Measurements from ENCODE around the gene CSTB. TPM values are rescaled to one million over a fixed set of nuclear protein-coding genes. Genes with fewer than 3 reads are reported as not detected.

The CSTB gene
- total RNA-seq, 1 donor from 2014 or later: 45.4 TPM

DNA sequence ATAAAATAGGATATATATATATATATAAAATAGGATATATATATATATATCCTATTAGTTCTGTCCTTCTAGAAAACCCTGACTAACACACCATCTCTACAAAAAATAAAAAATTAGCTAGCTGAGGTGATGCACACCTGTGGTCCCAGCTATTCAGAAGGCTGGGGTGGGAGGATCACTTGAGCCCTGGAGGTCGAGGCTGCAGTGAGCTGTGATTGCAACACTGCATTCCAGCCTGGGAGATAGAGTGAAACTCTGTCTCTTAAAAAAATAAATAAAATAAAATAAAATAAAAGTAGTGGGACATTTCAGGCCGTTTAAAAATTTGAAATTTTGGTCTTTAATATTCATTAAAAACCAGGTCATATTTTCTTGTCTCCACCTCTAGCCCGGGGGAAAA is 9.0 kb upstream of the CSTB start:
- no peaks in the 10 kb centered on the region for H3K27me3 Mint-ChIP-seq
- no peak overlapping the region for H3K4me3 Mint-ChIP-seq
- H3K4me1 Mint-ChIP-seq (ENCODE audit: unreplicated experiment): no peaks in the 10 kb centered on the region
- no peaks in the 10 kb centered on the region for H3K9me3 Mint-ChIP-seq
- TF ChIP-seq, protein P1, sequence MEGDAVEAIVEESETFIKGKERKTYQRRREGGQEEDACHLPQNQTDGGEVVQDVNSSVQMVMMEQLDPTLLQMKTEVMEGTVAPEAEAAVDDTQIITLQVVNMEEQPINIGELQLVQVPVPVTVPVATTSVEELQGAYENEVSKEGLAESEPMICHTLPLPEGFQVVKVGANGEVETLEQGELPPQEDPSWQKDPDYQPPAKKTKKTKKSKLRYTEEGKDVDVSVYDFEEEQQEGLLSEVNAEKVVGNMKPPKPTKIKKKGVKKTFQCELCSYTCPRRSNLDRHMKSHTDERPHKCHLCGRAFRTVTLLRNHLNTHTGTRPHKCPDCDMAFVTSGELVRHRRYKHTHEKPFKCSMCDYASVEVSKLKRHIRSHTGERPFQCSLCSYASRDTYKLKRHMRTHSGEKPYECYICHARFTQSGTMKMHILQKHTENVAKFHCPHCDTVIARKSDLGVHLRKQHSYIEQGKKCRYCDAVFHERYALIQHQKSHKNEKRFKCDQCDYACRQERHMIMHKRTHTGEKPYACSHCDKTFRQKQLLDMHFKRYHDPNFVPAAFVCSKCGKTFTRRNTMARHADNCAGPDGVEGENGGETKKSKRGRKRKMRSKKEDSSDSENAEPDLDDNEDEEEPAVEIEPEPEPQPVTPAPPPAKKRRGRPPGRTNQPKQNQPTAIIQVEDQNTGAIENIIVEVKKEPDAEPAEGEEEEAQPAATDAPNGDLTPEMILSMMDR (conservative IDR thresholded peaks at IDR 0.05): no peak
- H3K27ac Mint-ChIP-seq: no peak overlapping the region
- no peak for DNase-seq (ENCODE audit: extremely low spot score, unreplicated experiment)
- H3K36me3 Mint-ChIP-seq: no peaks in the 10 kb centered on the region

- Mint-ChIP-seq H3K4me1 (ENCODE audit: unreplicated experiment) (peaks cover 10% of the 10 kb centered on the region), H3K4me3 (no peak overlapping the region), H3K9me3 (no peaks in the 10 kb centered on the region), H3K36me3 (no peaks in the 10 kb centered on the region), H3K27me3 (no peaks in the 10 kb centered on the region), H3K27ac (peak overlapping the region; percentile 46)
- TF ChIP-seq, protein P1 (conservative IDR thresholded peaks at IDR 0.05): no peak
- no peak for DNase-seq (ENCODE audit: extremely low spot score, unreplicated experiment)
Measured at GRCh38 chr21:43783098-43783700, 7.1 kb upstream of the CSTB start.

DNA sequence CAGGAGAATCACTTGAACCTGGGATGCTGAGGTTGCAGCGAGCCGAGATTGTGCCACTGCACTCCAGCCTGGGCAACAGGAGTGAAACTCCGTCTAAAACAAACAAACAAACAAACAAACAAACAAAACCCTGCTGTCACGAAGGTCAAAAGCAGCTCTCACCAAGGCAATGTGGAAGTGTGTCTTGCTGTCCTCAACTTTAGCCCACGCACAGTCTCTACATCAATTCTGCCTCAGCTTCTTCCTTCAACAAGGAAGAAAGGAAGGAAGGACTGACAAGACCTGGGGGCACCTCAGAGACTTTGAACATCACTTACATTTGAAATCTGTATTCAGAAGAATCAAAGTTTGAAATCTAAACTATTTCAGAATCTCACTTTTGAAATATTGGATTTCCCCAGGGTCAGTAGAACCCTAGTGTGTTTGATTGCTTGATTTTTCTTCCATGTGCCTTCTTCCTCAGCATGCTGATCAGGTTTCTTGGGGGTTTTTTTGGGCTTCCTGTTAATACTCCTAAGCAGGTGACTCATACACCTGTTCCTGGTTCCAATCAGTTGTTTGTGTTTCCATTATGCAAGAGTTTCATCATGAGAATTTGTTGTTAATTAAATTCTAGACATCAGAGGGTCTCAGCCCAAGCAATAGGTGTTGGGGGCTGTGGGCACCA is 6.5 kb upstream of the CSTB start:
- Mint-ChIP-seq H3K9me3 (no peaks in the 10 kb centered on the region), H3K27ac (peak overlapping the region; percentile 46), H3K4me1 (ENCODE audit: unreplicated experiment) (peaks cover 10% of the 10 kb centered on the region), H3K36me3 (no peaks in the 10 kb centered on the region), H3K27me3 (no peaks in the 10 kb centered on the region), H3K4me3 (peak overlapping the region; percentile 17)
- TF ChIP-seq, protein P1 (conservative IDR thresholded peaks at IDR 0.05): no peak
- no peak for DNase-seq (ENCODE audit: extremely low spot score, unreplicated experiment)

GRCh38 chr21:43781846-43782245 is 5.7 kb upstream of the CSTB start:
- no peak overlapping the region for H3K27ac Mint-ChIP-seq
- H3K4me3 Mint-ChIP-seq: no peak overlapping the region
- H3K27me3 Mint-ChIP-seq: no peaks in the 10 kb centered on the region
- TF ChIP-seq, protein P1 (conservative IDR thresholded peaks at IDR 0.05): no peak
- no peaks in the 10 kb centered on the region for H3K36me3 Mint-ChIP-seq
- H3K9me3 Mint-ChIP-seq: no peaks in the 10 kb centered on the region
- DNase-seq (ENCODE audit: extremely low spot score, unreplicated experiment): no peak
- peaks cover 10% of the 10 kb centered on the region for H3K4me1 Mint-ChIP-seq (ENCODE audit: unreplicated experiment)

GRCh38 chr21:43779660-43780059 is 3.6 kb upstream of the CSTB start:
- Mint-ChIP-seq H3K4me3 (no peak overlapping the region), H3K4me1 (ENCODE audit: unreplicated experiment) (peaks cover 17% of the 10 kb centered on the region), H3K9me3 (no peaks in the 10 kb centered on the region), H3K27me3 (no peaks in the 10 kb centered on the region), H3K36me3 (peaks cover 3% of the 10 kb centered on the region), H3K27ac (no peak overlapping the region)
- no peak for DNase-seq (ENCODE audit: extremely low spot score, unreplicated experiment)
- TF ChIP-seq, protein P1 (conservative IDR thresholded peaks at IDR 0.05): no peak
